Muscle of leg (tissue), 9 donors: ENCODE results near the gene RTN4RL2. TPM values are rescaled to one million over a fixed set of nuclear protein-coding genes. Genes with fewer than 3 reads are reported as not detected.

Experiments
- polyA plus RNA-seq, 8 donors: library from polyadenylated mRNA; unstranded; fragments of 120-200 nt; gene quantifications; one replicate each; pipeline versions ENCODE4 v1.2.1 to v1.2.3, GENCODE V29; 2013; ENCODE audit warnings: inconsistent platforms in 1 of 8, low replicate concordance in 1 of 8; ENCODE audit not compliant: insufficient read length in 8 of 8, insufficient read depth in 1 of 8
- total RNA-seq: library from RNA; stranded (reverse); fragments of 120-200 nt; gene quantifications from one replicate; pipeline ENCODE4 v1.2.4, GENCODE V29; 2013

Gene RTN4RL2
- total and polyA plus RNA-seq, 9 donors: 2.0 to 27.2 (median 16.7) TPM

Other genes with a start within 250 kb of the RTN4RL2 start
- 43.2 TPM for gene APLNR, start 223.3 kb upstream of the RTN4RL2 start, total RNA-seq
- 100 to 1,000 TPM in 4 of 8 donors, 10 to 100 TPM in 4; 80.8 to 113 (median 97.2) TPM for gene APLNR, start 223.3 kb upstream of the RTN4RL2 start, polyA plus RNA-seq
- 67.2 TPM for gene TNKS1BP1, start 135.6 kb upstream of the RTN4RL2 start, total RNA-seq
- gene TNKS1BP1, start 135.6 kb upstream of the RTN4RL2 start, polyA plus RNA-seq: 100 to 1,000 TPM in 7 of 8 donors, 10 to 100 TPM in 1; 94.6 to 120 (median 111) TPM
- gene SSRP1, start 124.6 kb upstream of the RTN4RL2 start, total RNA-seq: 64.3 TPM
- 100 to 1,000 TPM in 7 of 8 donors, 10 to 100 TPM in 1; 98.6 to 135 (median 111) TPM for gene SSRP1, start 124.6 kb upstream of the RTN4RL2 start, polyA plus RNA-seq
- 1.5 TPM for gene P2RX3, start 122.2 kb upstream of the RTN4RL2 start, total RNA-seq
- gene P2RX3, start 122.2 kb upstream of the RTN4RL2 start, polyA plus RNA-seq: 1 to 10 TPM; 1.3 to 5.2 (median 2.5) TPM
- gene PRG3, start 79.4 kb upstream of the RTN4RL2 start, total RNA-seq: 0.22 TPM
- gene PRG3, start 79.4 kb upstream of the RTN4RL2 start, polyA plus RNA-seq: 1 to 10 TPM in 1 of 8 donors, under 1 TPM in 5, not detected in 2; 0.14 to 1.3 (median 0.42) TPM
- gene PRG2, start 69.9 kb upstream of the RTN4RL2 start, total RNA-seq: 1.0 TPM
- gene PRG2, start 69.9 kb upstream of the RTN4RL2 start, polyA plus RNA-seq: 1 to 10 TPM in 4 of 8 donors, under 1 TPM in 4; 0.35 to 3.8 (median 0.89) TPM
- 27.1 TPM for gene SLC43A3, start 33.4 kb upstream of the RTN4RL2 start, total RNA-seq
- 10 to 100 TPM; 19.9 to 43.5 (median 29.6) TPM for gene SLC43A3, start 33.4 kb upstream of the RTN4RL2 start, polyA plus RNA-seq
- 12.2 TPM for gene SLC43A1, start 55.2 kb downstream of the RTN4RL2 start, total RNA-seq
- gene SLC43A1, start 55.2 kb downstream of the RTN4RL2 start, polyA plus RNA-seq: 10 to 100 TPM in 4 of 8 donors, 1 to 10 TPM in 4; 7.1 to 12.5 (median 10.1) TPM
- gene TIMM10, start 70.2 kb downstream of the RTN4RL2 start, total RNA-seq: 44.1 TPM
- gene TIMM10, start 70.2 kb downstream of the RTN4RL2 start, polyA plus RNA-seq: 10 to 100 TPM; 36.3 to 61.9 (median 37.8) TPM
- 143 TPM for gene SMTNL1, start 77.1 kb downstream of the RTN4RL2 start, total RNA-seq
- gene SMTNL1, start 77.1 kb downstream of the RTN4RL2 start, polyA plus RNA-seq: 100 to 1,000 TPM in 7 of 8 donors, 10 to 100 TPM in 1; 93.2 to 258 (median 197) TPM
- gene UBE2L6, start 107.1 kb downstream of the RTN4RL2 start, total RNA-seq: 18.5 TPM
- 10 to 100 TPM; 19.9 to 25.6 (median 22.5) TPM for gene UBE2L6, start 107.1 kb downstream of the RTN4RL2 start, polyA plus RNA-seq
- 31.4 TPM for gene SERPING1, start 137.2 kb downstream of the RTN4RL2 start, total RNA-seq
- 10 to 100 TPM; 71.8 to 97.7 (median 89.0) TPM for gene SERPING1, start 137.2 kb downstream of the RTN4RL2 start, polyA plus RNA-seq
- 0.53 TPM for gene YPEL4, start 189.4 kb downstream of the RTN4RL2 start, total RNA-seq
- gene YPEL4, start 189.4 kb downstream of the RTN4RL2 start, polyA plus RNA-seq: 1 to 10 TPM in 7 of 8 donors, under 1 TPM in 1; 0.82 to 2.1 (median 1.7) TPM
- 12.3 TPM for gene CLP1, start 197.2 kb downstream of the RTN4RL2 start, total RNA-seq
- gene CLP1, start 197.2 kb downstream of the RTN4RL2 start, polyA plus RNA-seq: 10 to 100 TPM in 4 of 8 donors, 1 to 10 TPM in 4; 8.6 to 11.3 (median 10.0) TPM
- gene ZDHHC5, start 207.6 kb downstream of the RTN4RL2 start, total RNA-seq: 13.5 TPM
- 10 to 100 TPM; 25.6 to 40.3 (median 31.9) TPM for gene ZDHHC5, start 207.6 kb downstream of the RTN4RL2 start, polyA plus RNA-seq